NB4 (cell line): ENCODE data around the gene LINGO3.

Experiments used
- DNase-seq: peaks from one replicate; pipeline ENCODE4 v3.0.0; 2010; ENCODE audit warnings: low read depth
- H3K4me3 ChIP-seq: one replicate; pipeline ENCODE4 v1.5.1; 2011; ENCODE audit warnings: mild to moderate bottlenecking, low read depth, low read length, moderate library complexity
- MYC ChIP-seq: IDR thresholded peaks from 2 replicates; pipeline ENCODE4 v1.6.1; 2011; ENCODE audit warnings: low read depth, low read length
- POLR2A ChIP-seq: IDR thresholded peaks from 2 replicates; pipeline ENCODE4 v1.6.1; 2011; ENCODE audit warnings: mild to moderate bottlenecking; ENCODE audit not compliant: insufficient read length; ENCODE audit errors: extremely low read depth
- TF ChIP-seq, protein P1 (sequence below): IDR thresholded peaks from 2 replicates; pipeline ENCODE4 v1.6.1; 2011; ENCODE audit warnings: low read depth, low read length
- TF ChIP-seq, protein P2 (sequence below): IDR thresholded peaks from one replicate; pipeline ENCODE4 v1.5.1; 2012; ENCODE audit warnings: low read depth, low read length

LINGO3 gene

DNA sequence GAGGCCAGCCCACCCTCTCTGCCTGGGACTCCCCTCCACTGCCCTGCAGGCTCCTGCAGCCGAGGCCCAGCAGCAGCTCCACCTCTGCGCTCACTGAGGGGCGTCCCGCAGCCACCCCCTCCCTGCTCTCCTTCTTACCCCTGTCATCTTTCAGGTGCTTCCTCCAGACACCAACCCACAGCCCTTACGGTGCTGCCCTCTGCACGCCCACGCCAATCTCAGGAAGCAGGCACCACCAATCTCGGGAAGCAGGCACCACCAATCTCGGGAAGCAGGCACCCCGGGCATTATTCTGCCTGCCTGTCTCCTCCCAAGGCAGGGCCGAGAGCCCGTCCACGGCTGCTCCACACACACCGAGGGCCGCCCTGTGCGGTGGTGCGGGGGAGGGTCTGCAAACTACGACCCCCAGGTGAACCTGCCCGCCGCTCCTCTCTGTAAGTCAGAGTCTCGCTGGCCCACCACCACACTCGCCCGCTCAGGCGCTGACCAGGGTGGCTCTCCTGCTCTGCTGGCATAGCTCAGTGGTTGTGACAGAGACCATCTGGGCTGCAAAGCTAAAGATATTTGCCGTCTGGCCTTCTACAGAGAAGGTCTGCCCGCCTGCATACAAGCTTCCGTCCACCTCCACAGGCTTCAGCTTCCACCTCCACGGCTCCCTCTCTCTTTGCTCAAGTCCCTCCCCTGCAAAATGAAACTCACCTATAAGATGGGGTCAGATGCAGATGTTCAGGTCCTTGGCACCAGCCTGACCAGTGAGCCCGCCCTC is 17.5 kb upstream of the LINGO3 start:
- no peak overlapping the region for H3K4me3 ChIP-seq
- TF ChIP-seq POLR2A (no peak), MYC (no peak)
- TF ChIP-seq, protein P1, sequence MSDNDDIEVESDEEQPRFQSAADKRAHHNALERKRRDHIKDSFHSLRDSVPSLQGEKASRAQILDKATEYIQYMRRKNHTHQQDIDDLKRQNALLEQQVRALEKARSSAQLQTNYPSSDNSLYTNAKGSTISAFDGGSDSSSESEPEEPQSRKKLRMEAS, result no peak
- TF ChIP-seq, protein P2, sequence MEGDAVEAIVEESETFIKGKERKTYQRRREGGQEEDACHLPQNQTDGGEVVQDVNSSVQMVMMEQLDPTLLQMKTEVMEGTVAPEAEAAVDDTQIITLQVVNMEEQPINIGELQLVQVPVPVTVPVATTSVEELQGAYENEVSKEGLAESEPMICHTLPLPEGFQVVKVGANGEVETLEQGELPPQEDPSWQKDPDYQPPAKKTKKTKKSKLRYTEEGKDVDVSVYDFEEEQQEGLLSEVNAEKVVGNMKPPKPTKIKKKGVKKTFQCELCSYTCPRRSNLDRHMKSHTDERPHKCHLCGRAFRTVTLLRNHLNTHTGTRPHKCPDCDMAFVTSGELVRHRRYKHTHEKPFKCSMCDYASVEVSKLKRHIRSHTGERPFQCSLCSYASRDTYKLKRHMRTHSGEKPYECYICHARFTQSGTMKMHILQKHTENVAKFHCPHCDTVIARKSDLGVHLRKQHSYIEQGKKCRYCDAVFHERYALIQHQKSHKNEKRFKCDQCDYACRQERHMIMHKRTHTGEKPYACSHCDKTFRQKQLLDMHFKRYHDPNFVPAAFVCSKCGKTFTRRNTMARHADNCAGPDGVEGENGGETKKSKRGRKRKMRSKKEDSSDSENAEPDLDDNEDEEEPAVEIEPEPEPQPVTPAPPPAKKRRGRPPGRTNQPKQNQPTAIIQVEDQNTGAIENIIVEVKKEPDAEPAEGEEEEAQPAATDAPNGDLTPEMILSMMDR, result no peak
- DNase-seq, result no peak

DNA sequence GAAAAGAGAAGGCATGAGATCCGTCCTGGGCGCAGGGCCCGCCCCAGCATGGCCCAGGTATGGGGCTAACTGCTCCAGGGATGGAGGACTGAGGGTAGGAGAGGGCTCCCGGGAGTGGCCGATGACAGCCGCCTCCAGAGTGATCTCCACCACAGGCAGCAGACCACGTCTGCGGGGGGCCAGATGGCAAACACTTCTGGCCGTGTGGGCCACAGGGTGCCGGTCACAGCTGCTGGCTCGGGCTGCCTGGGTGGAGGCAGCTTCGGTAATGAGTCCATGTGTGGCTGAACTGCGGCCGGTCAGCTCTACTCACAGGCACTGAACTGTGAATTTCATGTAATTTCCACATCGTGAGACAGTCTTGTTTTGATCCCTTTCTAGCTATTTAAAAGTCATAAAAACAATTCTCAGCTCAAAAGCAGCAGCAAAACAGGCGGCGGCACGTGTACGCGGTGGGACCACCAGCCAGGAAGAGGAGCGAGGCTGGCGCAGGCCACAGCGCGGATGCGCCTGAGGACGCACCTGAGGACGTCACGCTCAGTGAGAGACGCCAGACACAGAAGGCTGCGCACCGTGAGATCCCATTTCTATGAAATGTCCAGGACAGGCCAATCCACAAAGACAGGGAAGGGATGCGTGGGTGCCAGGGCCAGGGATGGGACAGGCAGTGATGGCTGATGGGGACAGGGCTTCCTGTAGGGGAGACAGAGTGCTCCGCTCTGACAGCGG is 16.4 kb upstream of the LINGO3 start:
- DNase-seq, result no peak
- TF ChIP-seq POLR2A (no peak), MYC (no peak)
- TF ChIP-seq, protein P2, result no peak
- TF ChIP-seq, protein P1, result no peak
- no peak overlapping the region for H3K4me3 ChIP-seq

DNA sequence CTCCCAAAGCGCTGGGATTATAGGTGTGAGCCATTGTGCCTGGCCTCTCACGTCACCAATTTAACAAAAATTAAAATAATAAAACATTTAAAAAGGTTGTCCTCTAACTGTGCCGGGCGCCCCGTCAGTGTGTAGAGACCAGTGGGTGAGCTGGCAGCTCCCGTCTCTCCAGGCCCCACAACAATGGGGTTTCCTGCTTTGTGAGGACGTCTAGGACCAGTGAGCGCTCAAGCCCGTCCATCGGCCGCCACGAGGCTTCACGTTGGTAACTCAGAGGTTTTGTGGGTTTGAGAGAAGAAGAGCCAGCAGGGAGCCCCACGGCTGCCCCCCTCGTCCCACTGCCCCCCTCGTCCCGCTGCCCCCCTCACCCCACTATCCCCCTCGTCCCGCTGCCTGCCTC is 15.8 kb upstream of the LINGO3 start:
- H3K4me3 ChIP-seq, result no peak overlapping the region
- DNase-seq, result no peak
- TF ChIP-seq, protein P2, result no peak

DNA sequence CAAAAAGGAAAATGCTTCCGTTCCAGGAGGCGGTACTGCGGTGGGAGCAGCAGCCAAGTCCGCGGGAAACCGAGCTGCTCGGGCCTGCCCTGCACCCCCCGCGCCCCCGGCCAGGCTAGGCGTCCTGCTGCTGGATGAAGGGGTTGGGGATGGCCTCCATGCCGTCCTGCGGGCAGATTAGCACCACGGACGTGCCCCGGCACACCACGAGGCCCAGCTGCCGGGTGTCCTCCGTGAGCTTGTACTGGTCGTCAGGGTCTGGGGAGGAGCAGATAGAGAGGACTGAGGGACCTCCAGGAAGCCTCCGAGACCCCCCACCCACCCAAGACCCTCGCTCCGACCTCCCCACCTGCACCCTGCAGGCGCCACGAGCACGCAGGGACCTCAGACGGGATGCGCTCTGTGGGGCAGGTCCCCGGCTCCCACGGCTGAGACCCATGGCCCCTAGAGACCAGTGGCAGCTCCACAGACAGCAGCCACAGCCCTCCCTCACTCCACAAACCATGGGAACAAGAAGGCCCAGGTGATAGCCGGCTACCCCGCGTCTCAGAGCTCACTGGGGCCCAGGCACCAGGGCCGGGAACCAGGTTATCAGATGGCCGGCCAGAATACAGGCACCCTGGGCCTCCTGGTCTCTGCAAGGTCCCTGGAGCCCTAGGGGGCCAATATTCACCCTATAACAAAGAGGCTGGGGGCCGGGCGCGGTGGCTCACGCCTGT is 13.8 kb upstream of the LINGO3 start:
- no peak overlapping the region for H3K4me3 ChIP-seq
- no peak for TF ChIP-seq MYC
- no peak for TF ChIP-seq POLR2A
- TF ChIP-seq, protein P1, result no peak
- TF ChIP-seq, protein P2, result no peak
- no peak for DNase-seq

DNA sequence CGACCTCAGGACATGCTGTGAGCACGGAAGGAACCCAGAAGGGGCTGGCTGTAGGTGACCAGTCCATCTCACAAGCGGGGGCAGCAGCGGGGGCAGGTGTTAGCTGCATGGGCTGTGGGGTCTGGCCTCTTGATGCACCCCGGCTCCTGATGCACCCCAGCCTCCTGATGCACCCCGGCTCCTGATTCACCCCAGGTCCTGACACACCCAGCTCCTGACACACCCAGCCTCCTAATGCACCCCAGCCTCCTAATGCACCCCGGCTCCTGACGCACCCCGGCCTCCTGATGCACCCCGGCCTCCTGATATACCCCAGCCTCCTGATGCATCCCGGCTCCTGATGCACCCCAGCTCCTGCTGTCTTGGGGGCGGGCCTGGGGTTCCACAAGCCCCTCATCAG is 13.0 kb upstream of the LINGO3 start:
- TF ChIP-seq, protein P2, result no peak
- TF ChIP-seq, protein P1, result no peak
- TF ChIP-seq POLR2A, result no peak
- TF ChIP-seq MYC, result no peak

More for the DNA sequence above, 13.0 kb upstream of the LINGO3 start:
- no peak for DNase-seq
- no peak overlapping the region for H3K4me3 ChIP-seq
